Measurements from ENCODE around the gene FNDC1.

DNA sequence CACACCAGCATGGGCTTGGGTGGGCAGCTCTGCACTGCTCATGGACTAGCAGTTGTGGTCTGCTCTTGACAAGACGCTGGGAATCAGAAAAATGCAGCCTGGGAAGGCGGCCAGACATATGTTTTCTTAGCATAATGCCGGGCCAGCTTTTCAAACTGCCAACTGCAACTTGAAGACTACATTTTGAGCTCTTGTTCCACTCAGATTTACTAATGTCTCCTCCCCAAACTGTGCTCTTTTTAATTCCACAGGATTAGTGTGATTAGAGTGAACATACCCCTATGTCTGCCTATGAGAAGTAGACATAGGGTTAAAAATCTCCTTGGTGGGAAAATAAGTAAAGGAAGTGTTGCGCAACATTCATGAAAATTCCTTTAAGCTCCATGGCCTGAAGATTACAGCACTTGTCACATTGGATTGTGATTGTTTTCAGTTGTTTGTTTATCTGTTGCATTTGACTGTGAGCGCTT, 5.3 kb upstream of the FNDC1 start:
- TF ChIP-seq, protein P1, sequence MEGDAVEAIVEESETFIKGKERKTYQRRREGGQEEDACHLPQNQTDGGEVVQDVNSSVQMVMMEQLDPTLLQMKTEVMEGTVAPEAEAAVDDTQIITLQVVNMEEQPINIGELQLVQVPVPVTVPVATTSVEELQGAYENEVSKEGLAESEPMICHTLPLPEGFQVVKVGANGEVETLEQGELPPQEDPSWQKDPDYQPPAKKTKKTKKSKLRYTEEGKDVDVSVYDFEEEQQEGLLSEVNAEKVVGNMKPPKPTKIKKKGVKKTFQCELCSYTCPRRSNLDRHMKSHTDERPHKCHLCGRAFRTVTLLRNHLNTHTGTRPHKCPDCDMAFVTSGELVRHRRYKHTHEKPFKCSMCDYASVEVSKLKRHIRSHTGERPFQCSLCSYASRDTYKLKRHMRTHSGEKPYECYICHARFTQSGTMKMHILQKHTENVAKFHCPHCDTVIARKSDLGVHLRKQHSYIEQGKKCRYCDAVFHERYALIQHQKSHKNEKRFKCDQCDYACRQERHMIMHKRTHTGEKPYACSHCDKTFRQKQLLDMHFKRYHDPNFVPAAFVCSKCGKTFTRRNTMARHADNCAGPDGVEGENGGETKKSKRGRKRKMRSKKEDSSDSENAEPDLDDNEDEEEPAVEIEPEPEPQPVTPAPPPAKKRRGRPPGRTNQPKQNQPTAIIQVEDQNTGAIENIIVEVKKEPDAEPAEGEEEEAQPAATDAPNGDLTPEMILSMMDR (IDR thresholded peaks at IDR 0.05), result no peak
- TF ChIP-seq EZH2 (IDR thresholded peaks at IDR 0.05; ENCODE audit: borderline replicate concordance, insufficient read depth, low read depth, low read length, poor library complexity, severe bottlenecking), result no peak

Data from B cell (primary cell).